Activated CD8-positive, alpha-beta memory T cell treated with anti-CD3 and anti-CD28 coated beads, Interleukin-2, amount 50 U/mL, for 24 hours (primary cell): ENCODE data around the gene TMEM169.

Source experiments
- DNase-seq: peaks from one replicate; pipeline ENCODE4 v3.0.0-alpha.2; 2020; ENCODE audit errors: extremely low read depth

The TMEM169 gene

GRCh38 chr2:216104691-216105090 lies 23.0 kb downstream of the TMEM169 start:
- DNase-seq, result no peak

GRCh38 chr2:216107320-216107719 lies 25.6 kb downstream of the TMEM169 start:
- DNase-seq, result no peak

GRCh38 chr2:216107760-216108159 lies 26.0 kb downstream of the TMEM169 start:
- DNase-seq, result no peak

DNA sequence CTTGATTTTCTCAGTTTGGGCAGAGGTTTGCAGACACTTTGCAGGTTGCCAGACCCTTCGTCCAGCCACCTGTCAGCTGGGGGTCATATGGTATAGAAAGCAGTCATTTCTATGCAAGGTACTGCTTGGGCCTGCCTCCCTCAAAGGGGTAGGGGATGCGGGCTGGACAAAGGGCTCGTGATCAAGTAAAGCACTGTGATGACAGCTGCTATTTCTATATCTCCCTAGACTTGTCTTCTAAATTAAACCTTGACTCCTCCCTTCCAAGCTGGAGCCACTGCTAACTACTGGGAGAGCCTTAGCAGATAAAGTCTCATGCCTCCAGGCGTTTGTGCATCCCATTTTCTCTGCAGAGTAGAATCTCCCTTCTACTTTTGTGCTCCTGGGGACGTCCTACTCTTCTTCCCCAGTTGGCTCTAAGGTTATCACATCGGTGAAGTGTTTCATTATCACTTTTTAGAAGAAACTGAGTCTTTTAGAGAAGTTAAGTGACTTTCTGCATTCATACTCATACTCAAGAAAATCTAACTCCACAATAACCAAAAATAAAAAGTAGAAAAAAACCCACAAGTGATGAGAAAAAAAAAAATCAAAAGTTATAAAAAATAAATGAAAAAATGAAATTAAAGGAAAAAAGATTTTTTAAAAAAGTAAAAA lies 26.7 kb downstream of the TMEM169 start:
- DNase-seq, result no peak

DNA sequence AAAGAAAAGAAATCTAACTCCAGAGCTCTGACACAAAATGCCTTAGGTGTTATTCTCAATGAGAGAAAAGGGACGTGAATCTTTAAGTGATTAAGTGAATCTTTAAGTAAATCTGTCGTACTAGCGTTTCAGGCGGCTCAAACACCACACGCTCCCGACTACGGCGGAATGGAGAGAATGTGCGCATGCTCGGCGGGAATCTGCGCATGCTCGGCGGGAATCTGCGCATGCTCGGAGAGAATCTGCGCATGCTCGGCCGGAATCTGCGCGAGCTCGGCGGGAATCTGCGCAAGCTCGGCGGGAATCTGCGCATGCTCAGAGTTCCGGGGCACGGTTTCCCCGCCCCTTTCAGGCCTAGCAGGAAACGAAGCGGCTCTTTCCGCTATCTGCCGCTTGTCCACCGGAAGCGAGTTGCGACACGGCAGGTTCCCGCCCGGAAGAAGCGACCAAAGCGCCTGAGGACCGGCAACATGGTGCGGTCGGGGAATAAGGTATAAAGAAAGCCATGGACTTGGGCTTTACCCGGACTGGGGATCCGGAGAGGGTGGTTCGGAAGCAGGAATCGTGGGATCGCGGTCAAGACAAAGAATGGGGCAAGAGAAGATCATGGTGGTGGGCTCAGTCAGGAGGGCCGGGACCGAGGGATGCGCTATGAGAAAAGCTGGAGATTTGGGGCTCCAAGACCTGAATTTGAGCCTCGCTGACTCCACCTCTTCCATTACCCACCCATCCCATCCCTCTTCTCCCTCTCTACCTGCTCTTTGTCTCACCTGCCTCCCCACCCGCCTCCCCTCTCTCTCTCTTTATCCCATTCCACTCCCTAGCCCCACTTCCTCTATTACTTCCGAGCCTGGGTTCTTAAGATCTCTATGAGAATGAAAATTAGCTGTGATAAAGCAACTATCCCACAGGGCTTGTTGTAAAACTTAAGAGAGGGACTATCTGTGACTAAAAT lies 27.5 kb downstream of the TMEM169 start, which contains the start of gene XRCC5:
XRCC5 (plus strand) TSS at position 382 of the 955 bp plus-strand sequence; CDS start at position 471, 89 bp downstream.
- DNase-seq, result peak; percentile 95

DNA sequence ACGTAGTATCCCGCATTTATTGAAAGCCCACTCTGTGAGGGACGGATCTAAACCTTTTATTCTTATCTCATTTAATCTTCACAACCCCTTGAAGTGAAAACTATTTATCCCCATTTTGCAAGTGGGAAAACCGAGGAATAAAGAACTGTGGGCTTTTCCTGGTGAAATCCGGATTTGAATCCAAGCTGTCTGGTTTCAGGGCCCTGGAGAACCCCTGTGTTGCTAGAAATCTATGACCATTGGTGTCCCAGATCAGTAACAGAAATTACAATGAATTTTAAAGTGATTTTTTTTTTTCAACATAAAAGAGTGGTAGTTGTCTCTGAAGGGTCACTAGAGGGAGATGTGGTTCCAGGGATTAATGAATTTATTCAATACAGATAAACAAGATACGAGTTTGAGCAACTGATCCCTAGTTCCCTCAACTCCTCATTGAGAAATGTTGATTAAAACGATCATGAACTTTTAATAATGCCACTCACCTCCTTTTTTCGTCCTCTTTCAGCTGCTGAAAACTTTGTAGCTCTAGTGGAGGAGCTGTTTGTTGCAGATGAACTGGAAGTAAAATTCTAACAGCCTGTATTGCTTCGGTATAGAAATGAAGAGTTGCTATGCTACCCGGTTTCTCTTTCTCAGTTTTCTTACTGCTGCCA lies 28.4 kb downstream of the TMEM169 start:
- DNase-seq, result no peak

DNA sequence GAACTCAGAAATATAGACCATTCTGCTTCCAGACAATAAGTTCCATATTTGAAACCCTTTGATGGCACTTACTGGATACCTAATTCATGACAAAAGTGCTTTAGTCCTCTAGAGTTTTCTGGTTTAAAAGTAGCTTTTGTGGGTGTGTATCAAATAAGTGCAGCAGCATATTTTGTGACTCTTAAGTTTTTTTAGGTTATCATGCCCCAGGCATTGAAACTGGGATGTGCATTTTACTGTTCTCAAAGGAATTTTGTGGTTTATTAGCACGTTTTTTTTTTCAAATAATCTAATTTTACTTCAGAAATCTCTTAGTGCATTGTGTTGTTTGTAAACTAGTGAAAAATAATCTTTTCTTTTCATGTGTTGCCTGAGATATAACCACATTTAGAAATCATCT lies 28.9 kb downstream of the TMEM169 start:
- no peak for DNase-seq

DNA sequence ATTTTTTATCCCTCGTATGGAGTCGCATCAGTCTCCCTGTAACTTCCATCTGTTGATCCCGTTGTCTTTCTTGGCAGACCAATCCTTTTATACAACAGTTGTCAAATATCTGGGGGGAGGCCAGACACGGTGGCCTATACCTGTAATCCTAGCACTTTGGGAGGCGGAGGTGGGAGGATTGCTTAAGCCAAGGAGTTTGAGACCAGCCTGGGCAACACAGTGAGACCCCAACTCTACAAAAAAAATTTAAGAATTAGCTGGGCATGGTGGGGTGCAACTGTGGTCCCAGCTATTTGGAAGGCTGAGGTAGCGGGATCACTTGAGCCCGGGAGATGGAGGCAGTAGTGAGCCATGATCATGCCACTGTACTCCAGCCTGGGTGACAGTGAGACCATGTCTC lies 29.4 kb downstream of the TMEM169 start:
- no peak for DNase-seq

- no peak for DNase-seq
Observed at GRCh38 chr2:216112926-216113325, 31.2 kb downstream of the TMEM169 start.

GRCh38 chr2:216113572-216113971 lies 31.9 kb downstream of the TMEM169 start:
- no peak for DNase-seq

- no peak for DNase-seq
Observed at GRCh38 chr2:216114382-216114713, 32.6 kb downstream of the TMEM169 start.

- peak; percentile 95 for DNase-seq
Observed at GRCh38 chr2:216114714-216115531, 33.2 kb downstream of the TMEM169 start.

GRCh38 chr2:216116418-216116817 lies 34.7 kb downstream of the TMEM169 start:
- DNase-seq, result no peak

DNA sequence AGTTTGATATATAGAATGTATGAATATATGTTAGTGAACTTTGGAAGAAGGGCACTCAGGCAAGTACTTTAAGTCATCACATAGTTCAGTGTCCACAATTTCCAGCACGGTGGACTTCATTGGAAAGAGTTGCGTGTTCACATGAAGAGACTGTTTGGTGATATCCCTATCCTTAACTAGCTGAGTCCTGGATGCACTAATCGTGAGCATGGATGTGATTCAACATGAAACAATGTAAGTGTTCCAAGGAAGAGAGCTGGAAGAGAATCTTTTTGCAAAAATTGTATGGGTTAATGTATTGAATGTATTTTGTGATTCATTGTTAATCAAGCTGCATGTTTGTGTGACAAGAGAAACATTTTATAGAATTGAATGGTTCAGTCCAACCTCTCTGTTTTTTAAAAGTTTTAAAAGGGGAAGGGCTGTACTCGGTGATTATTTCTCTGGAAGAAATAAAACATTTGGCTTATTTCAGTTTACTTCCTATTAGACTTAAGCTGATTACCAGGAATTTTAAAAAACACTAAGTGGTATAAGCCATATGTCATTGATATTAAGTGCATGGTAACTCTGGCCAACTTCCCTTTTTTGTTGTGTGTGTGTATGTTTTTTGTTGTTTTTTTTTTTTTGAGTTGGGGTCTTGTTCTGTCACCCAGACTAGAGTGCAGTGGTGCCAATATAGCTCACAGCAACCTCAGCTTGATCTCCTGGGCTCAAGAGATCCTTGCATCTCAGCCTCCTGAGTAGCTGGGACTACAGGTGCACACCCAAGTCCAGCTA lies 36.0 kb downstream of the TMEM169 start:
- no peak for DNase-seq

GRCh38 chr2:216118474-216118873 lies 36.8 kb downstream of the TMEM169 start:
- DNase-seq, result no peak

DNA sequence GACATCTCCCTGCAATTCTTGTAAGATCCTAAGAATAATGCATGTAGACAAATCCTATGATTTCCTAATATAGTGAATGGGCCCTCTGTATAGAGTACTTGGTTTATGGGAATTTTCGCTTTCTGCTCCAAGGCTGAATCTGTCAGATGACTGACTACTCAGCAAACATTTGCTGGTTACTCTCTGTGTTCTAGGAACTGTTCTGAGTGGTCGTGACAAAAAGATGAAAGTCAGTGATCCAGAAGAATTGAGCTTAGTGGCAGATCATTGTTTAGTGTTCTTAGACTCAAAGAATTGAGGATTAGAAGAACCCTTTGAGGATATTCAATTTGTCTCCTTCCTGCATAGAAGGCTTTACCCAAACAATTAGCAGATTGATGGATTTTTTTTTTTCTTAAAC lies 37.4 kb downstream of the TMEM169 start:
- DNase-seq, result no peak

- DNase-seq, result no peak
Observed at GRCh38 chr2:216119986-216120385, 38.3 kb downstream of the TMEM169 start.

DNA sequence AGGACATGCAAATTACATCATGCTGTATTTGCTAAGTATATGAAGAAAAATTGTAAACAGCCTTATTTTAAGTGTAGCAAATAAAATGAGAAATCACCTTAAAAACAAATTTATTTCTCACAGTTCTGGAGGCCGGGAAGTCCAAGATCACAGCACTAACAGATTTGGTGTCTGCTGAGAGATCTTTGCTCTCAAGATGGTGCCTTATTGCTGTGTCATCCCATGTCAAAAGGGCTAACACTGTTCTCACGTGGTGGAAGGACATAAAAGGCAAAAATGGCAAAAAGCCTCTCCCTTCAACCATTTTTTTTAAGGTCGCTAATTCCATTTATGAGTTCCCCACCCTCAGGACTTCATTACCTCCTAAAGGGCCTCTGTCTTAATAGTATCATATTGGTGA lies 39.5 kb downstream of the TMEM169 start:
- no peak for DNase-seq

DNA sequence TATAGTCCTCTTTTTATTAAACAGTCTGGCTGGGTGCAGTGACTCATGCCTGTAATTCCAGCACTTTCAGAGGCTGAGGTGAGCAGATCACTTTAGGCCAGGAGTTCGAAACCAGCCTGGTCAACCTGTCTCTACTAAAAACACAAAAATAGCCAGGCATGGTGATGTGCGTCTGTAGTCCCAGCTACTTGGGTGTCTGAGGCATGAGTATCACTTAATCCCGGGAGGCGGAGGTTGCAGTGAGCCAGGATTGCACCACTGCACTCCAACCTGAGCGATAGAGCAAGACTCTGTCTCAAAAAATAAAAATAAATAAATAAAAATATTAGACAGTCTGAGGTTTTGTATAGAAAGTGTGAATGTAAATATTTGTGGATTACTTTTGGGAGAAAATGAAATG lies 45.2 kb downstream of the TMEM169 start:
- DNase-seq, result no peak

DNA sequence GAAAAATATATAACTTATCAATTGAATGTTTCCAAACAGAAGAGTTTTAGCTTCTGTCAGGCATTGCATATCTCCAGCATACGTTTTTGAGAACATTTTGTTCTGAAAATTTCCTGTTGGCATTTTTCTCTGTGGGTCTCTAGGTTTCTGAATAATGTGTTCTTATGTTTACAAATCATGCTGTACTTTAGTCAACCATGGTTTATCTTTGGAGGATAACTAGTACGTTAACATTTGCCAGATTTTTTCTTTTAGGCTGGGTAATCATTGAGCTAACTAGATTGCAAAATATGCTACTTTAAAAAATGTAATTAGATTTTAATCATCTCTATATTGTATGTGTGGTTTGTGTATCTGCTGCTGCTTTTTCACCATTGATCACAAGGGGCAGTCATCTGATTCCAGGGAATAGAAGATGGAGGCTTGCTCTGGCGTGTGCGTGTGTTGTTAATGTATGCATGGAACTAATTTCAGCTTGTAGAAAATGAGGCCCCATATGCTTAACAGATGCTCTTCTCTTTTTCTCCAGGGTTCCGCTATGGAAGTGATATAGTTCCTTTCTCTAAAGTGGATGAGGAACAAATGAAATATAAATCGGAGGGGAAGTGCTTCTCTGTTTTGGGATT lies 48.7 kb downstream of the TMEM169 start:
- DNase-seq, result no peak
